Measurements from ENCODE around the gene DLG1.

DLG1 gene

GRCh38 chr3:197171481-197172067 is 126.8 kb downstream of the DLG1 start:
- DNase-seq (ENCODE audit: low read depth): peak; percentile 49

GRCh38 chr3:197169028-197169427 is 129.4 kb downstream of the DLG1 start:
- DNase-seq (ENCODE audit: low read depth): no peak

- peak; percentile 37 for DNase-seq (ENCODE audit: low read depth)
Observed at GRCh38 chr3:197168606-197169005, 129.8 kb downstream of the DLG1 start.

- DNase-seq (ENCODE audit: low read depth): no peak
Observed at GRCh38 chr3:197168063-197168462, 130.3 kb downstream of the DLG1 start.

- DNase-seq (ENCODE audit: low read depth): no peak
Observed at GRCh38 chr3:197167549-197167948, 130.9 kb downstream of the DLG1 start.

- no peak for DNase-seq (ENCODE audit: low read depth)
Observed at GRCh38 chr3:197165890-197166289, 132.5 kb downstream of the DLG1 start.

GRCh38 chr3:197155046-197155445 is 143.4 kb downstream of the DLG1 start:
- no peak for DNase-seq (ENCODE audit: low read depth)

GRCh38 chr3:197151580-197151979 is 146.8 kb downstream of the DLG1 start:
- peak; percentile 84 for DNase-seq (ENCODE audit: low read depth)

GRCh38 chr3:197149528-197149927 is 148.9 kb downstream of the DLG1 start:
- DNase-seq (ENCODE audit: low read depth): no peak

GRCh38 chr3:197144188-197144587 is 154.2 kb downstream of the DLG1 start:
- no peak for DNase-seq (ENCODE audit: low read depth)

- no peak for DNase-seq (ENCODE audit: low read depth)
Observed at GRCh38 chr3:197139586-197139985, 158.8 kb downstream of the DLG1 start.

- peak; percentile 13 for DNase-seq (ENCODE audit: low read depth)
Observed at GRCh38 chr3:197137751-197138150, 160.7 kb downstream of the DLG1 start.

- no peak for DNase-seq (ENCODE audit: low read depth)
Observed at GRCh38 chr3:197136744-197137143, 161.7 kb downstream of the DLG1 start.

- DNase-seq (ENCODE audit: low read depth): no peak
Observed at GRCh38 chr3:197135212-197135611, 163.2 kb downstream of the DLG1 start.

- DNase-seq (ENCODE audit: low read depth): peak; percentile 40
Observed at GRCh38 chr3:197132916-197133530, 165.4 kb downstream of the DLG1 start.

GRCh38 chr3:197125636-197126035 is 172.8 kb downstream of the DLG1 start:
- peak; percentile 70 for DNase-seq (ENCODE audit: low read depth)

GRCh38 chr3:197124713-197125112 is 173.7 kb downstream of the DLG1 start:
- DNase-seq (ENCODE audit: low read depth): no peak

GRCh38 chr3:197122394-197122793 is 176.0 kb downstream of the DLG1 start:
- no peak for DNase-seq (ENCODE audit: low read depth)

GRCh38 chr3:197117114-197117513 is 181.3 kb downstream of the DLG1 start:
- peak; percentile 10 for DNase-seq (ENCODE audit: low read depth)

GRCh38 chr3:197114007-197114406 is 184.4 kb downstream of the DLG1 start:
- DNase-seq (ENCODE audit: low read depth): no peak

- DNase-seq (ENCODE audit: low read depth): no peak
Observed at GRCh38 chr3:197111685-197112084, 186.7 kb downstream of the DLG1 start.

GRCh38 chr3:197105786-197106185 is 192.6 kb downstream of the DLG1 start:
- no peak for DNase-seq (ENCODE audit: low read depth)

GRCh38 chr3:197104738-197105137 is 193.7 kb downstream of the DLG1 start:
- DNase-seq (ENCODE audit: low read depth): no peak

- peak; percentile 80 for DNase-seq (ENCODE audit: low read depth)
Observed at GRCh38 chr3:197103766-197104165, 194.6 kb downstream of the DLG1 start.
